GM23338 (cell line): Measurements from ENCODE around the gene IL17A. TPM values are rescaled to one million over a fixed set of nuclear protein-coding genes. Genes with fewer than 3 reads are reported as not detected.
A peak's percentile ranks its signal among the peaks of the same experiment; 100 is the strongest.

Source experiments
- ATAC-seq: fragments of 200-7000 bp; cut with Tn5 transposase; 3 replicates; pipeline ENCODE4 v1.9.1; 2020
- DNase-seq: peaks from one replicate; pipeline ENCODE4 v3.0.0-alpha.2; 2015; ENCODE audit warnings: low spot score
- H2AFZ ChIP-seq: fragments of 200-600 bp; sonication (generic); 2 replicates; pipeline ENCODE4 v1.8.0; 2016; ENCODE audit warnings: antibody characterized with exemption, mild to moderate bottlenecking, moderate library complexity
- H3F3A ChIP-seq: fragments of 200-600 bp; sonication (generic); replicated peaks from 2 replicates; pipeline ENCODE4 v1.8.0; 2017; ENCODE audit warnings: antibody characterized with exemption, mixed run types, low read depth
- H3K27ac ChIP-seq: fragments of 200-600 bp; sonication (generic); 2 replicates; pipeline ENCODE4 v1.6.1; 2016; ENCODE audit warnings: low read depth
- H3K27me3 ChIP-seq: fragments of 200-600 bp; sonication (generic); 2 replicates; pipeline ENCODE4 v1.8.0; 2016; ENCODE audit warnings: mild to moderate bottlenecking, mixed run types, moderate library complexity; ENCODE audit not compliant: insufficient read depth
- H3K36me3 ChIP-seq: fragments of 200-600 bp; sonication (generic); 2 replicates; pipeline ENCODE4 v1.8.0; 2016; ENCODE audit warnings: mild to moderate bottlenecking; ENCODE audit not compliant: insufficient read depth
- H3K4me1 ChIP-seq: fragments of 200-600 bp; sonication (generic); 2 replicates; pipeline ENCODE4 v1.8.0; 2016; ENCODE audit warnings: mild to moderate bottlenecking, moderate library complexity; ENCODE audit not compliant: insufficient read depth
- H3K4me2 ChIP-seq: fragments of 200-600 bp; sonication (generic); 2 replicates; pipeline ENCODE4 v1.7.1; 2017; ENCODE audit warnings: mixed run types
- H3K4me3 ChIP-seq: fragments of 200-600 bp; sonication (generic); 2 replicates; pipeline ENCODE4 v1.6.1; 2016; ENCODE audit warnings: mixed run types
- H3K79me2 ChIP-seq: fragments of 200-600 bp; sonication (generic); replicated peaks from 2 replicates; pipeline ENCODE4 v1.8.0; 2017; ENCODE audit warnings: mild to moderate bottlenecking; ENCODE audit not compliant: insufficient read depth
- H3K9me2 ChIP-seq: fragments of 200-600 bp; sonication (generic); 2 replicates; pipeline ENCODE4 v1.8.0; 2017; ENCODE audit not compliant: insufficient read depth
- H4K20me1 ChIP-seq: fragments of 200-600 bp; sonication (generic); replicated peaks from 2 replicates; pipeline ENCODE4 v1.8.0; 2017; ENCODE audit warnings: mild to moderate bottlenecking; ENCODE audit not compliant: insufficient read depth
- H3K27ac Mint-ChIP-seq: 2 replicates; pipeline ENCODE4 v1.8.0; 2020; ENCODE audit warnings: inconsistent platforms, mild to moderate bottlenecking, moderate library complexity, mixed read lengths
- H3K27me3 Mint-ChIP-seq: 3 replicates; pipeline ENCODE4 v1.8.0; 2022; ENCODE audit warnings: low read depth, mild to moderate bottlenecking, moderate library complexity, mixed read lengths, inconsistent platforms; ENCODE audit not compliant: insufficient read depth, poor library complexity
- H3K36me3 Mint-ChIP-seq: 3 replicates; pipeline ENCODE4 v1.8.0; 2021; ENCODE audit warnings: low read depth, mild to moderate bottlenecking, inconsistent platforms, moderate library complexity, mixed read lengths
- H3K4me1 Mint-ChIP-seq: 3 replicates; pipeline ENCODE4 v1.8.0; 2020; ENCODE audit warnings: mild to moderate bottlenecking, inconsistent platforms, mixed read lengths
- H3K4me3 Mint-ChIP-seq: 3 replicates; pipeline ENCODE4 v1.8.0; 2021; ENCODE audit warnings: moderate library complexity, mild to moderate bottlenecking, inconsistent platforms, mixed read lengths
- H3K9me3 Mint-ChIP-seq: 3 replicates; pipeline ENCODE4 v1.8.0; 2020; ENCODE audit warnings: moderate library complexity, mild to moderate bottlenecking, inconsistent platforms, mixed read lengths
- CTCF ChIP-seq, 2 experiments: fragments of 200-600 bp in 1 of 2; sonication (generic) in 1 of 2; conservative IDR thresholded peaks; 2 replicates each; pipeline versions ENCODE4 v1.5.1 to v1.6.1; 2016 to 2017; ENCODE audit warnings: antibody characterized with exemption in 2 of 2, low read depth in 2 of 2, mild to moderate bottlenecking in 2 of 2, moderate library complexity in 1 of 2
- EZH2 ChIP-seq: fragments of 200-600 bp; sonication (generic); IDR thresholded peaks from one replicate; pipeline ENCODE4 v1.8.0; 2017; ENCODE audit warnings: antibody characterized with exemption, mild to moderate bottlenecking, low read depth; ENCODE audit not compliant: unreplicated experiment
- EZH2phosphoT487 ChIP-seq: fragments of 200-600 bp; sonication (generic); IDR thresholded peaks from one replicate; pipeline ENCODE4 v1.8.1; 2018; ENCODE audit warnings: antibody characterized with exemption; ENCODE audit not compliant: unreplicated experiment
- JUNB ChIP-seq: IDR thresholded peaks from one replicate; pipeline ENCODE4 v1.6.1; 2016; ENCODE audit warnings: antibody characterized with exemption; ENCODE audit not compliant: unreplicated experiment
- POLR2AphosphoS5 ChIP-seq: IDR thresholded peaks from 2 replicates; pipeline ENCODE4 v1.6.1; 2016; ENCODE audit warnings: antibody characterized with exemption, low read depth
- REST ChIP-seq: IDR thresholded peaks from one replicate; pipeline ENCODE4 v1.6.1; 2018; ENCODE audit warnings: antibody characterized with exemption; ENCODE audit not compliant: unreplicated experiment
- polyA plus RNA-seq: library from polyadenylated mRNA; unstranded; fragments of >200 nt; fragmentation: Nextera tagmentation; extraction: Ambion mirVana; gene quantifications from 2 replicates; pipeline ENCODE4 v1.2.1, GENCODE V29; 2016
- total RNA-seq: library from RNA; depleted of rRNA; stranded (reverse); fragments of >200 nt; shearing (Covaris generic); gene quantifications from 2 replicates; pipeline ENCODE4 v1.2.3, GENCODE V29; 2014

Gene IL17A
- total and polyA plus RNA-seq, 2 experiments from 2014 or later, result not detected

GRCh38 chr6:52210227-52210626 is 24.1 kb downstream of the IL17A start:
- Histone ChIP-seq H3K27me3 (no peaks in the 10 kb centered on the region), H3F3A (no peaks in the 10 kb centered on the region), H3K79me2 (no peaks in the 10 kb centered on the region), H3K9me2 (peaks cover 10% of the 10 kb centered on the region; the same call in 1 of the 2 replicates), H4K20me1 (no peaks in the 10 kb centered on the region), H2AFZ (no peak overlapping the region), H3K4me3 (no peak overlapping the region), H3K27ac (no peak overlapping the region), H3K36me3 (no peaks in the 10 kb centered on the region; the same call in 1 of the 2 replicates), H3K4me1 (0 out of 2 replicates have a peak, but pooled peaks cover 9% of the 10 kb centered on the region), H3K4me2 (no peak overlapping the region)
- peaks cover 1% of the 10 kb centered on the region for H3K27me3 Mint-ChIP-seq
- no peak overlapping the region for H3K27ac Mint-ChIP-seq
- ATAC-seq (no peak), DNase-seq (no peak)
- no peak overlapping the region for H3K4me3 Mint-ChIP-seq
- H3K9me3 Mint-ChIP-seq, result no peaks in the 10 kb centered on the region; the same call in 2 of the 3 replicates
- H3K36me3 Mint-ChIP-seq, result no peaks in the 10 kb centered on the region
- TF ChIP-seq JUNB, result no peak
- no peak for TF ChIP-seq REST
- no peak for TF ChIP-seq POLR2AphosphoS5
- no peak for TF ChIP-seq CTCF (conservative IDR thresholded peaks at IDR 0.05; ENCODE audit: low read depth in 2 of 2)
- no peak for TF ChIP-seq EZH2
- peaks cover 8% of the 10 kb centered on the region; the same call in 2 of the 3 replicates for H3K4me1 Mint-ChIP-seq

GRCh38 chr6:52213127-52213526 is 27.0 kb downstream of the IL17A start:
- H4K20me1 ChIP-seq, result no peaks in the 10 kb centered on the region
- no peaks in the 10 kb centered on the region for H3K27me3 ChIP-seq
- H3K4me3 ChIP-seq, result no peak overlapping the region
- H3K36me3 ChIP-seq, result no peaks in the 10 kb centered on the region
- ATAC-seq, result no peak
- H3K4me2 ChIP-seq, result no peak overlapping the region
- H3K79me2 ChIP-seq, result no peaks in the 10 kb centered on the region
- TF ChIP-seq EZH2phosphoT487 (no peak), POLR2AphosphoS5 (no peak), CTCF (conservative IDR thresholded peaks at IDR 0.05; ENCODE audit: low read depth in 2 of 2) (peak; percentile 13 to 46; a peak in 2 of 4 replicates)
- no peaks in the 10 kb centered on the region for H3F3A ChIP-seq
- no peak overlapping the region for H3K27ac Mint-ChIP-seq
- peaks cover 8% of the 10 kb centered on the region; the same call in 2 of the 3 replicates for H3K4me1 Mint-ChIP-seq
- H2AFZ ChIP-seq, result no peak overlapping the region
- peak; percentile 23 for DNase-seq
- no peak overlapping the region for H3K4me3 Mint-ChIP-seq
- peaks cover 20% of the 10 kb centered on the region for H3K9me2 ChIP-seq
- H3K9me3 Mint-ChIP-seq, result no peaks in the 10 kb centered on the region; the same call in 2 of the 3 replicates
- H3K27me3 Mint-ChIP-seq, result peaks cover 1% of the 10 kb centered on the region
- no peaks in the 10 kb centered on the region for H3K36me3 Mint-ChIP-seq
- no peak overlapping the region for H3K27ac ChIP-seq
- 0 out of 2 replicates have a peak, but pooled peaks cover 9% of the 10 kb centered on the region for H3K4me1 ChIP-seq
